Measurements from ENCODE around the gene CMTM6. TPM values are rescaled to one million over a fixed set of nuclear protein-coding genes. Genes with fewer than 3 reads are reported as not detected.

Gene CMTM6, protein sequence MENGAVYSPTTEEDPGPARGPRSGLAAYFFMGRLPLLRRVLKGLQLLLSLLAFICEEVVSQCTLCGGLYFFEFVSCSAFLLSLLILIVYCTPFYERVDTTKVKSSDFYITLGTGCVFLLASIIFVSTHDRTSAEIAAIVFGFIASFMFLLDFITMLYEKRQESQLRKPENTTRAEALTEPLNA
- total RNA-seq (2021) = 42.7 and 43.5 TPM in 2 replicates
- long read RNA-seq, transcript CMTM6-201 (4 exons, 3,863 nt) = major isoform, 754 of 768 reads
- long read RNA-seq, partial matches to known transcripts = 0 of 768 reads
- long read RNA-seq, other reads (novel, unspliced or antisense) = 13 of 768 reads

DNA sequence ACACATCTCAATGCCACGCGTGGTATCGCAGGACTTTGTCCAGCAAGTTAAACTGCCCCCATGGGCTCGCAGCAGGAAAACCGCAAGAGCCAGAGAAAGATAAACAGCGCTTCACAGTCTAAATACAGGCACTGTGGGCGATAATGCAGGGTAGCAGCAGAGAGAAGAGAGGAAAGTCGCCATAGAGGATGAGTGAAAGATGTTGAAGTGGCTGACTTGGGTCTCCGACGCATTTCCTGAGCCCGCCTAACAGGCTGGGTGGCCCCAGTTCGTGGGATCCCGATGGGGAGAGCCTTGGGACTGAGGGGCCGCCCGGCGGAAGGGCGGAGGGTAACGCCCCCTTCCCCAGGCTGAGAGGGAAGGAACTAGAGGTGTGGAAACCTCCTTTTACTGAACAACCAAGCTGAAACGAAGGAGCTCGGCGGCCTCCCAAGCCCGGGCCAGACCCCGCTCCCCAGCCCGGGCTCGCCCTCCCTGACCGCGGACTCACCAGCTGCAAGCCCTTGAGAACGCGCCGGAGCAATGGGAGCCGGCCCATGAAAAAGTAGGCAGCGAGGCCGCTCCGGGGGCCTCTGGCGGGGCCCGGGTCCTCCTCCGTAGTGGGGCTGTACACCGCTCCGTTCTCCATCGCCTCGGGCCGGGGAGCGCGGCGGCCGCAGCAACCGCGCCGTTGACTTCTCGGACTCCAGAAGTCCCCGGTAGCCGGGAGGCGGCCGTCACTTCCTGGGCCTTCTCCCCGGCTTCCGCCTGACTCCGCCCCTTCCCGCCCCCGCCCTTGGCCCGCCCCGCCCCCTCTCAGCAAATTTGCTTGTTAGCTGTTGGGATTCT, at the start of gene CMTM6:
Gene CMTM6, minus strand, starts transcription at position 735 of the 828 bp plus-strand sequence. Its CDS starts 107 bp downstream, at position 628.
- Mint-ChIP-seq H3K36me3 (ENCODE audit: insufficient read depth in 1 of 3, low read depth in 3 of 3) (peaks cover 0 to 3% (median 0%) of the 10 kb centered on the region in 3 experiments; a peak in 2 of 7 replicates), H3K27ac (peak within 1 kb of the TSS; percentile 89 to 93 (median 92)), H3K4me1 (peaks cover 20 to 30% of the 10 kb centered on the region in 2 experiments), H3K9me3 (no peaks in the 10 kb centered on the region), H3K27me3 (ENCODE audit: low read depth) (no peaks in the 10 kb centered on the region; the same call in 1 of the 2 replicates), H3K4me3 (peak within 1 kb of the TSS; percentile 94 to 99)
- Histone ChIP-seq H3K18ac (ENCODE audit: insufficient read length, low read depth, low read length) (no peak within 1 kb of the TSS), H4K91ac (ENCODE audit: insufficient read length, low read depth, low read length) (no peak within 1 kb of the TSS), H3K14ac (ENCODE audit: insufficient read depth, low read length) (no peak within 1 kb of the TSS), H4K20me1 (ENCODE audit: control insufficient read depth, insufficient read depth, insufficient read length) (peaks cover 2% of the 10 kb centered on the region), H3T11ph (ENCODE audit: low read length) (peak within 1 kb of the TSS; percentile 8), H3K27me3 (ENCODE audit: insufficient read depth, low read length) (no peaks in the 10 kb centered on the region), H2BK20ac (ENCODE audit: low read depth, low read length, poor library complexity, severe bottlenecking) (no peak within 1 kb of the TSS), H2BK12ac (ENCODE audit: insufficient read length, low read depth, low read length) (peak within 1 kb of the TSS; percentile 40), H3K27ac (ENCODE audit: insufficient read length, low read depth, low read length) (no peak within 1 kb of the TSS), H3K4ac (ENCODE audit: low read depth, low read length) (no peak within 1 kb of the TSS), H3K23ac (ENCODE audit: insufficient read length, low read depth, low read length) (no peak within 1 kb of the TSS), H3K23me2 (ENCODE audit: insufficient read length, low read depth, low read length, poor library complexity, severe bottlenecking) (no peaks in the 10 kb centered on the region), H3K79me2 (ENCODE audit: insufficient read depth, low read length) (no peaks in the 10 kb centered on the region; the same call in 1 of the 2 replicates), H2AFZ (ENCODE audit: low read length) (peak within 1 kb of the TSS; percentile 57), H4K8ac (replicated peaks; ENCODE audit: insufficient read length, low read depth, low read length) (no peak within 1 kb of the TSS), H2BK5ac (ENCODE audit: insufficient read length, low read length) (no peak within 1 kb of the TSS), H2AK5ac (ENCODE audit: insufficient read length, low read length) (no peak within 1 kb of the TSS), H3K56ac (ENCODE audit: insufficient read length, low read depth, low read length) (no peak within 1 kb of the TSS), H3K4me2 (ENCODE audit: insufficient read depth, insufficient read length, low read length) (peak within 1 kb of the TSS; percentile 84), H2BK15ac (ENCODE audit: low read depth, low read length) (no peak within 1 kb of the TSS), H3K4me1 (ENCODE audit: insufficient read depth, low read length) (peaks cover 4% of the 10 kb centered on the region; the same call in 1 of the 2 replicates), H3K9ac (ENCODE audit: extremely low read depth, insufficient read length, low read length) (peak within 1 kb of the TSS; percentile 29), H3K79me1 (ENCODE audit: insufficient read depth, low read depth, low read length, poor library complexity, severe bottlenecking) (no peaks in the 10 kb centered on the region), H2BK120ac (ENCODE audit: low read depth, low read length, poor library complexity, severe bottlenecking) (no peak within 1 kb of the TSS), H4K5ac (ENCODE audit: insufficient read length, low read depth, low read length) (no peak within 1 kb of the TSS), H3K9me3 (ENCODE audit: control insufficient read depth, low read depth, low read length) (no peaks in the 10 kb centered on the region)
- TF ChIP-seq, protein P1, sequence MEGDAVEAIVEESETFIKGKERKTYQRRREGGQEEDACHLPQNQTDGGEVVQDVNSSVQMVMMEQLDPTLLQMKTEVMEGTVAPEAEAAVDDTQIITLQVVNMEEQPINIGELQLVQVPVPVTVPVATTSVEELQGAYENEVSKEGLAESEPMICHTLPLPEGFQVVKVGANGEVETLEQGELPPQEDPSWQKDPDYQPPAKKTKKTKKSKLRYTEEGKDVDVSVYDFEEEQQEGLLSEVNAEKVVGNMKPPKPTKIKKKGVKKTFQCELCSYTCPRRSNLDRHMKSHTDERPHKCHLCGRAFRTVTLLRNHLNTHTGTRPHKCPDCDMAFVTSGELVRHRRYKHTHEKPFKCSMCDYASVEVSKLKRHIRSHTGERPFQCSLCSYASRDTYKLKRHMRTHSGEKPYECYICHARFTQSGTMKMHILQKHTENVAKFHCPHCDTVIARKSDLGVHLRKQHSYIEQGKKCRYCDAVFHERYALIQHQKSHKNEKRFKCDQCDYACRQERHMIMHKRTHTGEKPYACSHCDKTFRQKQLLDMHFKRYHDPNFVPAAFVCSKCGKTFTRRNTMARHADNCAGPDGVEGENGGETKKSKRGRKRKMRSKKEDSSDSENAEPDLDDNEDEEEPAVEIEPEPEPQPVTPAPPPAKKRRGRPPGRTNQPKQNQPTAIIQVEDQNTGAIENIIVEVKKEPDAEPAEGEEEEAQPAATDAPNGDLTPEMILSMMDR (conservative IDR thresholded peaks at IDR 0.05) = no peak
- peak; percentile 89 for DNase-seq
- WGBS (ENCODE audit: extremely low coverage, insufficient read length, low lambda C conversion rate) = no CpG with 5 or more reads among the region's 61 CpGs
